Measurements from ENCODE around the gene ROR2.

Gene ROR2

GRCh38 chr9:91643481-91644077, 306.4 kb downstream of the ROR2 start:
- H3K4me1 ChIP-seq (ENCODE audit: insufficient read depth, low read length, poor library complexity, severe bottlenecking) = no peaks in the 10 kb centered on the region
- H3K4me2 ChIP-seq (ENCODE audit: low read depth, low read length, poor library complexity, severe bottlenecking) = no peak overlapping the region
- H3K27me3 ChIP-seq (ENCODE audit: insufficient read depth, low read length, poor library complexity, severe bottlenecking) = no peaks in the 10 kb centered on the region
- no peak overlapping the region for H2AFZ ChIP-seq (ENCODE audit: low read length)
- no peaks in the 10 kb centered on the region for H4K20me1 ChIP-seq (ENCODE audit: insufficient read depth, low read length, poor library complexity, severe bottlenecking)
- H3F3A ChIP-seq (ENCODE audit: low read depth) = no peaks in the 10 kb centered on the region
- H3K36me3 ChIP-seq (ENCODE audit: insufficient read depth, low read length) = no peaks in the 10 kb centered on the region
- no peak overlapping the region for H3K9ac ChIP-seq (ENCODE audit: low read depth, low read length, poor library complexity, severe bottlenecking)
- H3K9me2 ChIP-seq (replicated peaks; ENCODE audit: low read depth, low read length) = no peaks in the 10 kb centered on the region
- no peaks in the 10 kb centered on the region for H3K79me2 ChIP-seq (ENCODE audit: insufficient read depth, low read length)
- no peaks in the 10 kb centered on the region for H3K9me3 ChIP-seq (ENCODE audit: insufficient read depth, low read depth, low read length)
- H3K4me3 ChIP-seq (ENCODE audit: low read length, poor library complexity, severe bottlenecking) = no peak overlapping the region
- TF ChIP-seq CTCF (conservative IDR thresholded peaks at IDR 0.05; ENCODE audit: low read length) = no peak
- TF ChIP-seq EZH2phosphoT487 (IDR thresholded peaks at IDR 0.05; ENCODE audit: borderline replicate concordance) = no peak

GRCh38 chr9:91642771-91643170, 307.3 kb downstream of the ROR2 start:
- Histone ChIP-seq H3K79me2 (ENCODE audit: insufficient read depth, low read length) (no peaks in the 10 kb centered on the region), H3K9me2 (replicated peaks; ENCODE audit: low read depth, low read length) (no peaks in the 10 kb centered on the region), H3K4me1 (ENCODE audit: insufficient read depth, low read length, poor library complexity, severe bottlenecking) (no peaks in the 10 kb centered on the region), H2AFZ (ENCODE audit: low read length) (no peak overlapping the region), H4K20me1 (ENCODE audit: insufficient read depth, low read length, poor library complexity, severe bottlenecking) (no peaks in the 10 kb centered on the region), H3K4me3 (ENCODE audit: low read length, poor library complexity, severe bottlenecking) (no peak overlapping the region), H3K27me3 (ENCODE audit: insufficient read depth, low read length, poor library complexity, severe bottlenecking) (no peaks in the 10 kb centered on the region), H3K9me3 (ENCODE audit: insufficient read depth, low read depth, low read length) (no peaks in the 10 kb centered on the region), H3K9ac (ENCODE audit: low read depth, low read length, poor library complexity, severe bottlenecking) (no peak overlapping the region), H3K36me3 (ENCODE audit: insufficient read depth, low read length) (no peaks in the 10 kb centered on the region), H3K4me2 (ENCODE audit: low read depth, low read length, poor library complexity, severe bottlenecking) (no peak overlapping the region), H3F3A (ENCODE audit: low read depth) (no peaks in the 10 kb centered on the region)
- TF ChIP-seq EZH2phosphoT487 (IDR thresholded peaks at IDR 0.05; ENCODE audit: borderline replicate concordance) (no peak), CTCF (conservative IDR thresholded peaks at IDR 0.05; ENCODE audit: low read length) (no peak)

GRCh38 chr9:91640428-91640827, 309.6 kb downstream of the ROR2 start:
- Histone ChIP-seq H3K4me2 (ENCODE audit: low read depth, low read length, poor library complexity, severe bottlenecking) (no peak overlapping the region), H3F3A (ENCODE audit: low read depth) (no peaks in the 10 kb centered on the region)
- TF ChIP-seq EZH2phosphoT487 (IDR thresholded peaks at IDR 0.05; ENCODE audit: borderline replicate concordance) (no peak), CTCF (conservative IDR thresholded peaks at IDR 0.05; ENCODE audit: low read length) (no peak)

More at GRCh38 chr9:91640428-91640827, 309.6 kb downstream of the ROR2 start:
- H4K20me1 ChIP-seq (ENCODE audit: insufficient read depth, low read length, poor library complexity, severe bottlenecking) = no peaks in the 10 kb centered on the region
- H3K79me2 ChIP-seq (ENCODE audit: insufficient read depth, low read length) = no peaks in the 10 kb centered on the region
- no peaks in the 10 kb centered on the region for H3K27me3 ChIP-seq (ENCODE audit: insufficient read depth, low read length, poor library complexity, severe bottlenecking)
- H3K9ac ChIP-seq (ENCODE audit: low read depth, low read length, poor library complexity, severe bottlenecking) = no peak overlapping the region
- no peak overlapping the region for H3K4me3 ChIP-seq (ENCODE audit: low read length, poor library complexity, severe bottlenecking)
- no peak overlapping the region for H2AFZ ChIP-seq (ENCODE audit: low read length)
- no peaks in the 10 kb centered on the region for H3K9me3 ChIP-seq (ENCODE audit: insufficient read depth, low read depth, low read length)
- no peaks in the 10 kb centered on the region for H3K36me3 ChIP-seq (ENCODE audit: insufficient read depth, low read length)
- no peaks in the 10 kb centered on the region for H3K4me1 ChIP-seq (ENCODE audit: insufficient read depth, low read length, poor library complexity, severe bottlenecking)
- no peaks in the 10 kb centered on the region for H3K9me2 ChIP-seq (replicated peaks; ENCODE audit: low read depth, low read length)
